K562 (cell line): ENCODE measurements around the gene CPLX1.

Source experiments
- BACH1 ChIP-seq: fragments of 200-800 bp; sonication (Bioruptor generic); IDR thresholded peaks from 2 replicates; pipeline ENCODE4 v1.6.1; 2016; ENCODE audit warnings: missing genetic modification characterization, missing compliant biosample characterization
- EGR1 ChIP-seq: fragments of 450-650 bp; conservative IDR thresholded peaks from 2 replicates; pipeline ENCODE4 v1.6.1; 2017; ENCODE audit warnings: mild to moderate bottlenecking
- RAD51 ChIP-seq: fragments of 450-650 bp; IDR thresholded peaks from 2 replicates; pipeline ENCODE4 v1.7.1; 2016; ENCODE audit warnings: low read depth, mild to moderate bottlenecking, borderline replicate concordance
- SIX5 ChIP-seq, 2 experiments: IDR thresholded peaks; 2 replicates each; pipeline ENCODE4 v1.6.1; 2011; ENCODE audit warnings: low read length in 2 of 2, borderline replicate concordance in 1 of 2, low read depth in 1 of 2, mild to moderate bottlenecking in 1 of 2, moderate library complexity in 1 of 2; ENCODE audit not compliant: insufficient read depth in 1 of 2
- ZNF431 ChIP-seq: sonication (generic); formaldehyde crosslinking; IDR thresholded peaks from 2 replicates; pipeline ENCODE4 v1.8.0; 2022; ENCODE audit warnings: mild to moderate bottlenecking, missing genetic modification reagents
- TF ChIP-seq, protein P1 (sequence below): fragments of 200-400 bp; formaldehyde crosslinking; IDR thresholded peaks from 2 replicates; pipeline ENCODE4 v1.6.1; 2017; ENCODE audit warnings: mild to moderate bottlenecking, low read depth, low read length, moderate library complexity
- TF ChIP-seq, protein P2 (sequence below), 2 experiments: fragments of 450-650 bp in 1 of 2; sonication (generic) in 1 of 2; formaldehyde crosslinking; conservative IDR thresholded peaks; 2 replicates each; pipeline versions ENCODE4 v1.4.0 to v1.8.1; 2020 to 2022; ENCODE audit warnings: mild to moderate bottlenecking in 1 of 2, missing genetic modification reagents in 1 of 2
- TF ChIP-seq, protein P3 (sequence below): fragments of 450-650 bp; IDR thresholded peaks from one replicate; pipeline ENCODE4 v1.6.1; 2018; ENCODE audit warnings: mild to moderate bottlenecking, moderate library complexity; ENCODE audit not compliant: partially characterized antibody

DNA sequence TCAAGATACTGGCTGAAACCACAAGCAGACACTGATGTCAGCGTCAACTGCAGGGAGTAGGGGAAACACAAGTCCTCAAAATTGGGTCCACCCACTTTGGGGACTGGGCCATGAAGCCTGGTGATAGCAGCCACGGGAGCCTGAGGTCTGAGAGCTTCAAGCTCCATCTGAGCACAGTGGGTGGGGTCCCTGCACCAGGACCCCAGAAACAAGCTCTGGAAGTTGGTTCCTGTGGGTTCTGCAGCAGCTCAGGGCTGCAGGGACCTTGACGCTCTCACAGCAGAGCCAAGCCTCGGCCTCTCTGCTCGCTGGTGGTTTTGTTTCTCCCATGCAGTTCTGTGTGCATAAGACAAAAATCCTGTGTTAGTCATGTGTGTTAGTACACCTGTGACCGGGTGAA is 54.5 kb downstream of the CPLX1 start:
- TF ChIP-seq RAD51 (no peak), BACH1 (tag) (no peak), ZNF431 (CRISPR knock-in tag) (no peak), SIX5 (IDR thresholded peaks at IDR 0.05; ENCODE audit: borderline replicate concordance in 1 of 2, insufficient read depth in 1 of 2, low read depth in 1 of 2, low read length in 2 of 2) (no peak), EGR1 (no peak)
- TF ChIP-seq, protein P1, sequence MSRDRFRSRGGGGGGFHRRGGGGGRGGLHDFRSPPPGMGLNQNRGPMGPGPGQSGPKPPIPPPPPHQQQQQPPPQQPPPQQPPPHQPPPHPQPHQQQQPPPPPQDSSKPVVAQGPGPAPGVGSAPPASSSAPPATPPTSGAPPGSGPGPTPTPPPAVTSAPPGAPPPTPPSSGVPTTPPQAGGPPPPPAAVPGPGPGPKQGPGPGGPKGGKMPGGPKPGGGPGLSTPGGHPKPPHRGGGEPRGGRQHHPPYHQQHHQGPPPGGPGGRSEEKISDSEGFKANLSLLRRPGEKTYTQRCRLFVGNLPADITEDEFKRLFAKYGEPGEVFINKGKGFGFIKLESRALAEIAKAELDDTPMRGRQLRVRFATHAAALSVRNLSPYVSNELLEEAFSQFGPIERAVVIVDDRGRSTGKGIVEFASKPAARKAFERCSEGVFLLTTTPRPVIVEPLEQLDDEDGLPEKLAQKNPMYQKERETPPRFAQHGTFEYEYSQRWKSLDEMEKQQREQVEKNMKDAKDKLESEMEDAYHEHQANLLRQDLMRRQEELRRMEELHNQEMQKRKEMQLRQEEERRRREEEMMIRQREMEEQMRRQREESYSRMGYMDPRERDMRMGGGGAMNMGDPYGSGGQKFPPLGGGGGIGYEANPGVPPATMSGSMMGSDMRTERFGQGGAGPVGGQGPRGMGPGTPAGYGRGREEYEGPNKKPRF: no peak
- TF ChIP-seq, protein P2, sequence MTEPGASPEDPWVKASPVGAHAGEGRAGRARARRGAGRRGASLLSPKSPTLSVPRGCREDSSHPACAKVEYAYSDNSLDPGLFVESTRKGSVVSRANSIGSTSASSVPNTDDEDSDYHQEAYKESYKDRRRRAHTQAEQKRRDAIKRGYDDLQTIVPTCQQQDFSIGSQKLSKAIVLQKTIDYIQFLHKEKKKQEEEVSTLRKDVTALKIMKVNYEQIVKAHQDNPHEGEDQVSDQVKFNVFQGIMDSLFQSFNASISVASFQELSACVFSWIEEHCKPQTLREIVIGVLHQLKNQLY (CRISPR knock-in tag; conservative IDR thresholded peaks at IDR 0.05): no peak
- TF ChIP-seq, protein P3, sequence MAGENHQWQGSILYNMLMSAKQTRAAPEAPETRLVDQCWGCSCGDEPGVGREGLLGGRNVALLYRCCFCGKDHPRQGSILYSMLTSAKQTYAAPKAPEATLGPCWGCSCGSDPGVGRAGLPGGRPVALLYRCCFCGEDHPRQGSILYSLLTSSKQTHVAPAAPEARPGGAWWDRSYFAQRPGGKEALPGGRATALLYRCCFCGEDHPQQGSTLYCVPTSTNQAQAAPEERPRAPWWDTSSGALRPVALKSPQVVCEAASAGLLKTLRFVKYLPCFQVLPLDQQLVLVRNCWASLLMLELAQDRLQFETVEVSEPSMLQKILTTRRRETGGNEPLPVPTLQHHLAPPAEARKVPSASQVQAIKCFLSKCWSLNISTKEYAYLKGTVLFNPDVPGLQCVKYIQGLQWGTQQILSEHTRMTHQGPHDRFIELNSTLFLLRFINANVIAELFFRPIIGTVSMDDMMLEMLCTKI: no peak
